ENCODE measurements around the gene HYAL3. TPM values are rescaled to one million over a fixed set of nuclear protein-coding genes. Genes with fewer than 3 reads are reported as not detected.

The HYAL3 gene
- total and polyA plus RNA-seq, 2 experiments from 2014 or later = 2.4 to 7.1 TPM

GRCh38 chr3:50333744-50334328 lies 34.6 kb upstream of the HYAL3 start (continued):
- TF ChIP-seq CTCF (conservative IDR thresholded peaks at IDR 0.05; ENCODE audit: low read depth in 2 of 2) = no peak
- no peak for TF ChIP-seq ETS1 (IDR thresholded peaks at IDR 0.05)

GRCh38 chr3:50331364-50331907 lies 32.2 kb upstream of the HYAL3 start:
- H3K36me3 Mint-ChIP-seq (ENCODE audit: low read depth) = peaks cover 29% of the 10 kb centered on the region
- no peak overlapping the region for H3K27ac ChIP-seq (ENCODE audit: low read depth)
- no peaks in the 10 kb centered on the region for H3K9me2 ChIP-seq (ENCODE audit: insufficient read depth)
- no peaks in the 10 kb centered on the region for H3K27me3 ChIP-seq (ENCODE audit: insufficient read depth)
- DNase-seq (ENCODE audit: low spot score) (no peak), ATAC-seq (no peak)
- H3K27me3 Mint-ChIP-seq (ENCODE audit: insufficient read depth, low read depth, poor library complexity) = peaks cover 8% of the 10 kb centered on the region
- peaks cover 19% of the 10 kb centered on the region for H3K4me1 ChIP-seq (ENCODE audit: insufficient read depth)
- peaks cover 30% of the 10 kb centered on the region for H3F3A ChIP-seq (replicated peaks; ENCODE audit: low read depth)
- no peak overlapping the region for H3K4me3 Mint-ChIP-seq
- H3K79me2 ChIP-seq (replicated peaks; ENCODE audit: insufficient read depth) = peaks cover 46% of the 10 kb centered on the region
- H3K4me3 ChIP-seq = no peak overlapping the region
- H3K4me2 ChIP-seq = no peak overlapping the region
- H3K4me1 Mint-ChIP-seq = peaks cover 21% of the 10 kb centered on the region; the same call in 2 of the 3 replicates
- H4K20me1 ChIP-seq (replicated peaks; ENCODE audit: insufficient read depth) = peaks cover 24% of the 10 kb centered on the region
- no peak overlapping the region for H3K27ac Mint-ChIP-seq
- H3K9me3 Mint-ChIP-seq = no peaks in the 10 kb centered on the region
- peaks cover 8% of the 10 kb centered on the region for H3K36me3 ChIP-seq (ENCODE audit: insufficient read depth)
- H2AFZ ChIP-seq = no peak overlapping the region
- TF ChIP-seq NANOG (IDR thresholded peaks at IDR 0.05; ENCODE audit: borderline replicate concordance) (no peak), STAT1 (IDR thresholded peaks at IDR 0.05; ENCODE audit: unreplicated experiment) (no peak), CTCF (conservative IDR thresholded peaks at IDR 0.05; ENCODE audit: low read depth in 2 of 2) (no peak), EZH2 (IDR thresholded peaks at IDR 0.05; ENCODE audit: low read depth, unreplicated experiment) (no peak), POLR2AphosphoS5 (IDR thresholded peaks at IDR 0.05; ENCODE audit: low read depth) (no peak), ZNF114 (CRISPR knock-in tag; IDR thresholded peaks at IDR 0.05) (no peak), REST (IDR thresholded peaks at IDR 0.05; ENCODE audit: unreplicated experiment) (no peak), JUNB (IDR thresholded peaks at IDR 0.05; ENCODE audit: unreplicated experiment) (no peak)

Measured in GM23338 (cell line).